ENCODE data around the gene SND1.

SND1 gene

GRCh38 chr7:128006550-128007302 lies 354.7 kb downstream of the SND1 start:
- no peak for DNase-seq (ENCODE audit: low read depth in 1 of 2, low spot score in 1 of 2)
- Histone ChIP-seq H3K4me3 (replicated peaks; ENCODE audit: insufficient read depth, low read length) (no peak overlapping the region), H3K27ac (replicated peaks) (no peak overlapping the region), H3K27me3 (ENCODE audit: insufficient read depth, poor library complexity, severe bottlenecking) (no peaks in the 10 kb centered on the region)
- TF ChIP-seq CTCF (IDR thresholded peaks at IDR 0.05; ENCODE audit: insufficient read depth, low read length) (no peak), POLR2AphosphoS5 (IDR thresholded peaks at IDR 0.05; ENCODE audit: low read depth) (no peak), GABPA (IDR thresholded peaks at IDR 0.05; ENCODE audit: low read depth) (no peak), SPI1 (IDR thresholded peaks at IDR 0.05; ENCODE audit: borderline replicate concordance, low read depth) (no peak), REST (IDR thresholded peaks at IDR 0.05; ENCODE audit: insufficient replicate concordance, low read depth) (no peak)

- DNase-seq (ENCODE audit: low read depth in 1 of 2, low spot score in 1 of 2) = no peak
- TF ChIP-seq REST (IDR thresholded peaks at IDR 0.05; ENCODE audit: insufficient replicate concordance, low read depth) = no peak
- no peak for TF ChIP-seq CTCF (IDR thresholded peaks at IDR 0.05; ENCODE audit: insufficient read depth, low read length)
- no peak for TF ChIP-seq GABPA (IDR thresholded peaks at IDR 0.05; ENCODE audit: low read depth)
- TF ChIP-seq POLR2AphosphoS5 (IDR thresholded peaks at IDR 0.05; ENCODE audit: low read depth) = no peak
- TF ChIP-seq SPI1 (IDR thresholded peaks at IDR 0.05; ENCODE audit: borderline replicate concordance, low read depth) = no peak
Measured at GRCh38 chr7:128007303-128007680, 355.3 kb downstream of the SND1 start.

GRCh38 chr7:128008141-128008540 lies 356.1 kb downstream of the SND1 start:
- H3K27ac ChIP-seq (replicated peaks) = no peak overlapping the region
- no peak for DNase-seq (ENCODE audit: low read depth in 1 of 2, low spot score in 1 of 2)
- no peak for TF ChIP-seq REST (IDR thresholded peaks at IDR 0.05; ENCODE audit: insufficient replicate concordance, low read depth)
- TF ChIP-seq GABPA (IDR thresholded peaks at IDR 0.05; ENCODE audit: low read depth) = no peak
- TF ChIP-seq POLR2AphosphoS5 (IDR thresholded peaks at IDR 0.05; ENCODE audit: low read depth) = no peak
- TF ChIP-seq SPI1 (IDR thresholded peaks at IDR 0.05; ENCODE audit: borderline replicate concordance, low read depth) = no peak
- no peak for TF ChIP-seq CTCF (IDR thresholded peaks at IDR 0.05; ENCODE audit: insufficient read depth, low read length)
- H3K4me3 ChIP-seq (replicated peaks; ENCODE audit: insufficient read depth, low read length) = no peak overlapping the region
- no peaks in the 10 kb centered on the region for H3K27me3 ChIP-seq (ENCODE audit: insufficient read depth, poor library complexity, severe bottlenecking)

More at GRCh38 chr7:128007303-128007680, 355.3 kb downstream of the SND1 start:
- no peaks in the 10 kb centered on the region for H3K27me3 ChIP-seq (ENCODE audit: insufficient read depth, poor library complexity, severe bottlenecking)
- H3K27ac ChIP-seq (replicated peaks) = no peak overlapping the region
- no peak overlapping the region for H3K4me3 ChIP-seq (replicated peaks; ENCODE audit: insufficient read depth, low read length)

All from HL-60 (cell line).